Panc1 (cell line): ENCODE results near the gene DYNC2LI1.

Experiments used
- CTCF ChIP-seq: fragments of 450-650 bp; IDR thresholded peaks from 2 replicates; pipeline ENCODE4 v1.5.1; 2017; ENCODE audit warnings: mild to moderate bottlenecking
- TCF7L2 ChIP-seq: IDR thresholded peaks from 2 replicates; pipeline ENCODE4 v1.6.1; 2011; ENCODE audit warnings: mild to moderate bottlenecking, low read depth, low read length, inconsistent platforms

GRCh38 chr2:43822839-43823238 is 49.0 kb downstream of the DYNC2LI1 start:
- TF ChIP-seq CTCF (no peak), TCF7L2 (no peak)
